Renal cortex interstitium (tissue), 15 donors: ENCODE data around the gene AP4B1. TPM values are rescaled to one million over a fixed set of nuclear protein-coding genes. Genes with fewer than 3 reads are reported as not detected.
A peak's percentile ranks its signal among the peaks of the same experiment; 100 is the strongest.
"Not testable (repeated sequence)": the region's sequence is repeated elsewhere in the genome, so short reads cannot be mapped to it uniquely, and the experiment has no call there.

ENCODE experiments used
- DNase-seq, 11 donors: peaks; one replicate each; pipeline ENCODE4 v3.0.0-alpha.2; 2013; ENCODE audit warnings: low read depth in 9 of 11, low spot score in 4 of 11; ENCODE audit errors: extremely low read depth in 1 of 11
- long read RNA-seq, 16 experiments: transcript quantifications; one replicate each; lab custom pipeline, GENCODE V29; 2026
- polyA plus RNA-seq, 3 donors: library from polyadenylated mRNA; unstranded; fragments of 120-200 nt; gene quantifications; one replicate each; pipeline ENCODE4 v1.2.1, GENCODE V29; 2013; ENCODE audit not compliant: insufficient read length in 3 of 3

AP4B1 gene
- polyA plus RNA-seq = 10 to 100 TPM; 26.7 to 46.2 (median 31.1) TPM
- long read RNA-seq, donor 1, partial matches to known transcripts = 0 of 4 reads
- long read RNA-seq, donor 1, other reads (novel, unspliced or antisense) = 0 of 4 reads
- long read RNA-seq, donor 2, partial matches to known transcripts = 0 of 2 reads
- long read RNA-seq, donor 2, other reads (novel, unspliced or antisense) = 0 of 2 reads
- long read RNA-seq, donor 3, partial matches to known transcripts = 8 of 12 reads
- long read RNA-seq, donor 3, other reads (novel, unspliced or antisense) = 0 of 12 reads
- long read RNA-seq, donor 4, partial matches to known transcripts = 10 of 16 reads
- long read RNA-seq, donor 4, other reads (novel, unspliced or antisense) = 0 of 16 reads
- long read RNA-seq, donor 5 = 0 reads
- long read RNA-seq, donor 6, partial matches to known transcripts = 7 of 8 reads
- long read RNA-seq, donor 6, other reads (novel, unspliced or antisense) = 0 of 8 reads
- long read RNA-seq, donor 7, partial matches to known transcripts = 5 of 5 reads
- long read RNA-seq, donor 7, other reads (novel, unspliced or antisense) = 0 of 5 reads
- long read RNA-seq, donor 8, partial matches to known transcripts = 27 of 30 reads
- long read RNA-seq, donor 8, other reads (novel, unspliced or antisense) = 0 of 30 reads
- long read RNA-seq, donor 9, partial matches to known transcripts = 0 of 2 reads
- long read RNA-seq, donor 9, other reads (novel, unspliced or antisense) = 0 of 2 reads
- long read RNA-seq, donor 10, partial matches to known transcripts = 6 of 11 reads
- long read RNA-seq, donor 10, other reads (novel, unspliced or antisense) = 0 of 11 reads
- long read RNA-seq, donor 11, partial matches to known transcripts = 5 of 6 reads
- long read RNA-seq, donor 11, other reads (novel, unspliced or antisense) = 0 of 6 reads
- long read RNA-seq, donor 12, partial matches to known transcripts = 0 of 1 reads
- long read RNA-seq, donor 12, other reads (novel, unspliced or antisense) = 0 of 1 reads
- long read RNA-seq, donor 13, partial matches to known transcripts = 6 of 12 reads
- long read RNA-seq, donor 13, other reads (novel, unspliced or antisense) = 0 of 12 reads
- long read RNA-seq, donor 14, partial matches to known transcripts = 0 of 3 reads
- long read RNA-seq, donor 14, other reads (novel, unspliced or antisense) = 0 of 3 reads
- long read RNA-seq, donor 15 = 0 reads
- long read RNA-seq, donor 16, partial matches to known transcripts = 35 of 43 reads
- long read RNA-seq, donor 16, other reads (novel, unspliced or antisense) = 0 of 43 reads

DNA sequence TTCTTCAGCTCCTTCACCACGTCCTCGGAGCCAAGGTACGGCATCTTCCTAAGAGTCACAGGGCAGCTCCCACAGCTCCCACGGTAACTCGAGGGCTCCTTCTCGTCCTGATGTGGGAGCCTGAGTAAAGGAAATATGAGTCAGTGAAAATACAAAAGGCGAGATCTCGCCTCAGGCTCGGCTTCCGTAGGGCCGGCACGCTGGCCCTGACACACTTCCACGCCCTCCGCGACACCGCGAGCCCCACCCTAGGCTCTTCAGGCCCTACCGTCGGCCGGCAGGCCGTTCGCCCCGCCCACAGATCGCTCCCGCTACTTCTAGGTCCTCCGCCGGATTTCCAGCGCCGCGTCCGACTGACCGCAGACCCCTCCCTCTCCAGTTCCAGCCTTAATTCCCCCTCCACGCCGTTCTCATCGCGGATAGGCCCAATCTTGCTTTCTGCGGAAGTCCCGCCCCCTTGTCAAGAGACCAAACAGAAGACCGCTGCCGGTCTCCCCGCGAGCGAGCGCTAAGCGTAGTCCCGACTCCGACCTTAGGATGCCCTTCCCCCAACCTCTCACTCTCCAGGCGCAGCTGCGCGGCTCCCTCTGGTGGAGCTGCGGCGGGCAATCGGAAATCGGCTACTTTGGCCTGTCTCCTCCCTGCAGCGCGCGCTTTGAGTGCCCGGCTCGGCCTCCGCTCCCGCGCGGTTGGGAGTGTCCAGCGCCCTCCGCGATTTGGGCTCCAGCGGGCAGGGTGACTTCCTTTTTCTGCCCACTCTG is at the start of gene AP4B1, which contains the start of gene DCLRE1B:
TSS of gene AP4B1 (minus strand) at position 126 of the 761 bp plus-strand sequence. CDS start at position 44, 82 bp downstream.
TSS of gene DCLRE1B (plus strand) at position 653 of the 761 bp plus-strand sequence. CDS start 261 bp downstream, outside the sequence.
- peak; percentile 98 to 100 (median 100) for DNase-seq

DNA sequence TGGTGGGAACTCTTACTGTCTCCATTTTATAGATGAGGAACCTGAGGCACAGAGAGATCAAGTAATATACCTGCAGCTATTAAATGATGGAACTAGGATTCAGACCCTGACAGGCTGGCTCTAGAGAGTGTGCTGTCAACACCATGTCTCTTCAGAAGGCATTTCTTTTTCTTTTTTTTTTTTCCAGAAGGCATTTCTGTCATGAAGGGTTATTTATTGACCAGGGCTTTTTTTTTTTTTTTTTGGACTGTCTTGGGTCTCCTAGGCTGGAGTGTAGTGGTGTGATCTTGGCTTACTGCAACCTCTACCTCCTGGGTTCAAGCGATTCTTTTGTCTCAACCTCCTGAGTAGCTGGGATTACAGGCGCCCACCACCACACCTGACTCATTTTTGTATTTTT is 47.1 kb upstream of the AP4B1 start:
- no peak for DNase-seq

DNA sequence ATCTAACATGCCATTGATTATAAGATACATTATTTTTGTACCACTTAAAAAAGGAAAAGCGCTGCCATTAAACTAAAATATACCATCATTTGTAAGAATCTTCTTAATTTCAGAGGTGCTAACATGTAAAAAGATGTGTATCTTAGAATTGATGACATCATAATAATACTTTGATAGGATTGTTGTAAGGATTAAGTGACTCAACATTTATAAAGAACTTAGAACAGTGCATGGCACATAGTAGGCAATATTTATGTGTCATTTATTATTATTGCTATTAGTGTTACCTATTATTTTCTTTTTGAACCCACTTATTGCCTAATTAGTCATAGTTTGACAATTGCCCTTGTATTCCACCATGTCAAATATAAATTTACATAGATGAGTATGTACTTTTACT is 46.3 kb upstream of the AP4B1 start:
- DNase-seq = no peak

DNA sequence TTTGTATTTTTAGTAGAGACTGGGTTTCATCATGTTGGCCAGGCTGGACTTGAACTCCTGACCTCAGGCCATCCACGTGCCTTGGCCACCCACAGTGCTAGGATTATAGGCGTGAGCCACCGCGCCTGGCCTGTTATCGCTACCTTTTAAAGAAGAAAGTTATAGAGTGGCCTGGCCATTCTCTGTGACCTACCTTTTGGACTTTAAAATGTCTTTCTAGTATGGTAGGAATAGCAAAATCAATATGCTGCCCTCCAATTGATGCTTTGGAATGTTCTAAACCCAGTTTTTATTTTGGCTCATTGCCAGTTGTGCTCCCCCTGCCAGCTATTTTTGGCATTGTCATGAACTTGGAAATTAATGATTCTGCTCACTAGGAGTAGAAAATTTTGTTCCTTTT is 44.4 kb upstream of the AP4B1 start:
- no peak for DNase-seq

DNA sequence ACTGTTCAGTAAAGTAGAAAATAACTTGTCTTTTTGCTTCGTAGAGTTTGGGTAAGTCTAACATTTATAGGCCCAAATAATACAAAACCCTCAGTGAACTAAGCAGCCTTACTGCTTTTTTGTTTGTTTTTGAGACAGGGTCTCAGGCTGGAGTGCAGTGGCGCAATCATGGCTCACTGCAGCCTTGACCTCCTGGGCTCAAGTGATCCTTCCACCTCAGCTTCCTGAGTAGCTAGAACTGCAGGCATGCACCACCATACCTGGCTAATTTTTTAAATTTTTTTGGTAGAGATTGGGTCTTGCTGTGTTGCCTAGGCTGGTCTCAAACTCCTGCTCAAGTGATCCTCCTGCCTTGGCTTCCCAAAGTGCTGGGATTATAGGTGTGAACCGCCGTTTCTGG is 43.6 kb upstream of the AP4B1 start:
- not testable (repeated sequence) for DNase-seq

DNA sequence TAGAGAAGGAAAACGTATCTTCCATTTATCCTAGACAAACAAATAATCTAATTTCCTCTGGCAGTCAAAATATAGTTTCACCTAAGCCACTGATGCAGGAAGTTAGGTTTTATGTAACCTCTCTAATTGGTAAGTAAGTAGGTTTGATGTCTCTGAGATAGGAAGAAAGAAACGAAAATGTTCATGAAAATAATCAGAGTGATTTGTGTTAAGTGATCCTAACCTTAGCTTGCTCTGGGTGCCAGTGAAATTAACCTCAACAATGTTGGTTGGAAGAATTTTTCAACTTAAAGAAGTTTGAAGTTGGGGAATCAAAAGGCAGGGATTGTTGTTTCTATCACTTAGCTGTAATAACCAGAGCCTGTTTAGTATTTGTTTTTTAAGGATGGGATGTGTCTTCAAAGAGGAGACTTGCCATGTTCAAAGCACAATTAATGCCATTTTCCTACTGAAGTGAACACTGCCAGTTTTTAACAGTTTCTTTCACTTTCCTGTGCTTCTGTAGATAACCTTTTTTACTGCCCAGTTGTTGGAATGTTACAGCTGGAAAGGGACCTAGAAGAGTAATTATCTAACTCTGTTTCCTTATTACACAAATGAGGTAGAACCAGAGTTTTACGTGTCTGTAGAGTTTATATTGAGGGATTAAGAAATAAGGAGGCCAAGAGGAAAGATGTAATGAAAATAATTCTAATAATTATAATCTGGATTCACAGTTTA is 42.9 kb upstream of the AP4B1 start:
- DNase-seq = no peak

DNA sequence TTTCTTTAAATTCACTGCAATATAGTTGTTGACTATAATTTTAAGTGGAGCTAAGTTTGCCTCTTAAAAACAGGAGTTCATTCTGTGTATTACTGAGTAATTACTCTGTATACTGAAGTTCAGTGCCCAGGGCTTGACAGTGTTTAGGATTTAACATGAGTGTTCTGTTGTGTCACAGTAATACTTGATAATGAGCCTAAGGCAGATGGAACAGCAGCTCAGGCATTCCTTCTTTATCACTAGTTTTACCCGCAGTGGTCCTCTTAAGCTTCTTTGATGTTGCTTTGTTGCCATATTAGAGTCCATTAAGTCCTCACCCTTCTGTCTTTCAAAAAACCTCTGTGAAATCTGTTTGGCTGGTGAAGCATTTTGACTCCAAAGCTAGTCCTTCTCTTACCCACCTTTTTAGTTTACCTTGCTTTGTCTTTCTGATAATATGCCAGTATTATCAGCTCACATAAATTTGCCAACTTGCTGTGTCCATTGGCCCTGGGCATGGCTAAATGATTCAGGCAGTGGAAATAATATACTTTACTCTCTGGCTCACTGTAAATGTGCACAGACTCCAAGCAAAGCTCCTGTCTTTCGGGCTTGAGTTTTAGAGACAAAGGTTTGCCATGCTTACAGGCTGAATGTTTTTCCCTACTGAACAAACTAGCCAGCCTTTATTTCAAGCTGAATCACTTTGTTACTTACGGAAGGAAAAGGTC is 42.2 kb upstream of the AP4B1 start:
- DNase-seq = no peak

DNA sequence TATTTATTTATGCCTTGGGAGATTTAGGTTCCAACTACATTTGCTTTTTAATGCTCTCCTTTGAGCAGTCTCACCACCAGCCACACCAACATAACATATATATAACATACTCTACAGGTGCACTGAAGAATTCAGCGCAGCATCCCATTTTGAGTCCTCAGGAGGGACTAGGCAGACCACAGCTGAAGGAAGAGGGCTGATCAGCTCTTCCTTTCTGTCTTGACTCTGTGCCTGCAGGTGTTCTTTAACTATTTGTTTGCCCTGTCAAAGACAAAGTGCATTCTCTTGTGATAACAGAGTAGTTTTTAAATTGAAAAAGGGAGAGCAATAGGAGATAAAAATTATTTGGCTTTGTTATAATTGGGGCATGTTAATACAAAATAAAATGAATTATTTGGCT is 41.5 kb upstream of the AP4B1 start:
- DNase-seq = no peak

DNA sequence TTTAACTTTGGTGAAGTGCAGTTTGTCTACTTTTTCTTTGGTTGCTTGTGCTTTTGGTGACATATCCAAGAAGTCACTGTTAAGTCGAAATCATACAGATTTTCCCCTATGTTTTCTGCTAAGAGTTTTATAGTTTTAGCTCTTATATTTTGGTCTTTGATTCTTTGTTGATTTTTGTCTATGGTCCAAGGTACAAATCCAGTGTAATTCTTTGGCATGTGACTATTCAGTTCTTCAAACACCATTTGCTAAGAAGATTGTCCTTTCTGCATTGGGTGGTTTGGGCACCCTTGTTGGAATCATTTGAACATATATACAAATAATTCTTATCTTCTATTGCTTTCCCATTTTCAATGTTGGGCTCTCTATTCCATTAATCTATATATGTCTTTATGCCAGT is 40.7 kb upstream of the AP4B1 start:
- no peak for DNase-seq

DNA sequence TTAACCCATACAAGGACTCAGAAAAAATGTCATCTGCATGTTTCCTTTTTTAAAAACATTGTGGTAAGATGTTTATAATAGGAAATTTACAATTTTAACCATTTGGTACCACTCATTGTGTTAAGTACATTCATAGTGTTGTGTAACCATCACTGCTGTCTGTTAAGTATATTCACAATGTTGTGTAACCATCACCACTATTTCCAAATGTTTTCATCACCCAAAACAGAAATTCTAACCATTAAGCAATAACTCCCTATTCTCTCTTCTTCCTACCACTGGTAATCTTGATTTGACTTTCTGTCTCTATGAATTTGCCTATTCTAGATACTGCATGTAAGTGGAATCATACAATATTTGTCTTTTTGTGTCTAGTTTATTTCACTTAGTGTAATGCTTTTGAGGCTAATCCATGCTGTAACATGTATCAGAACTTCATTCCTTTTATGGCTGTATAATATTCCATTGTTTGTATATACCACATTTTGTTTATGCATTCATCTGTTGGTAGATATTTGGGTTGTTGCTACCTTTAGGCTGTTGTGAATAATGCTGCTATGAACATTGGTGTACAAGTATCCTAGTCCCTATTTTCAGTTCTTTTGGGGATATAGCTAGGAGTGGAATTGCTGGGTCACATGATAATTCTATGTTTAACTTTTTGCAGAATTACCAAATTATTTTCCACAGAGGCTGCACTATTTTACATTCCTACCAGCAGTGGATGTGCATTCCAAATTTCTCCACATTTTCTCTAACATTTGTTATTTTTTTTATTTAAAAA is 38.6 kb upstream of the AP4B1 start:
- DNase-seq = no peak

DNA sequence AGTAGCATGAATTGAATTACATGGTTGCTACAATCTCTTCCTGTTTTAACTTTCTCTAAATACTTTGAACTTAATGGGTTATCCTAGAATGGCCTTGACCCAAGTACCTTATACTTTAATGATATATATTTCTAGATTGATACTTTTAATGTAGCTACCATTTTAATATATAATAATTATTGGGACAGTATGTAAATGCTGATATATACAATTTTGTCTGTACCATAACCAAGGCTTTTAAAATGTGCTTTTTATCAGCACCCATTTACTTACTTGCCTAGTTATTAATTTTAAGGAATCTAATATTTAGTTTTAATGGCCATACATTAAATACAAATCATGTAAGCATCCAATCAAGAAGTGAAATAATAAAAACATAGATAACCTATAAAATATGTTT is 37.9 kb upstream of the AP4B1 start:
- no peak for DNase-seq

DNA sequence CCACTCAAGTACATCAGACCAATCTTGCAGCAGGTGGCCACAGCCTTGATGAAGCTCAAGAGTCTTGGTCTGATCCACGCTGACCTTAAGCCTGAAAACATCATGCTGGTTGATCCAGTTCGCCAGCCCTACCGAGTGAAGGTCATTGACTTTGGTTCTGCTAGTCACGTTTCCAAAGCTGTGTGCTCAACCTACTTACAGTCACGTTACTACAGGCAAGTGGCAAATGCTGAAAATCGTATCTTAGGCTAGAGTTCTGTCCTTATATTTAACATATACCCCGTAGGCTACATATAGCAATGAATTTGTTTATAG is 36.6 kb upstream of the AP4B1 start:
- DNase-seq = no peak

DNA sequence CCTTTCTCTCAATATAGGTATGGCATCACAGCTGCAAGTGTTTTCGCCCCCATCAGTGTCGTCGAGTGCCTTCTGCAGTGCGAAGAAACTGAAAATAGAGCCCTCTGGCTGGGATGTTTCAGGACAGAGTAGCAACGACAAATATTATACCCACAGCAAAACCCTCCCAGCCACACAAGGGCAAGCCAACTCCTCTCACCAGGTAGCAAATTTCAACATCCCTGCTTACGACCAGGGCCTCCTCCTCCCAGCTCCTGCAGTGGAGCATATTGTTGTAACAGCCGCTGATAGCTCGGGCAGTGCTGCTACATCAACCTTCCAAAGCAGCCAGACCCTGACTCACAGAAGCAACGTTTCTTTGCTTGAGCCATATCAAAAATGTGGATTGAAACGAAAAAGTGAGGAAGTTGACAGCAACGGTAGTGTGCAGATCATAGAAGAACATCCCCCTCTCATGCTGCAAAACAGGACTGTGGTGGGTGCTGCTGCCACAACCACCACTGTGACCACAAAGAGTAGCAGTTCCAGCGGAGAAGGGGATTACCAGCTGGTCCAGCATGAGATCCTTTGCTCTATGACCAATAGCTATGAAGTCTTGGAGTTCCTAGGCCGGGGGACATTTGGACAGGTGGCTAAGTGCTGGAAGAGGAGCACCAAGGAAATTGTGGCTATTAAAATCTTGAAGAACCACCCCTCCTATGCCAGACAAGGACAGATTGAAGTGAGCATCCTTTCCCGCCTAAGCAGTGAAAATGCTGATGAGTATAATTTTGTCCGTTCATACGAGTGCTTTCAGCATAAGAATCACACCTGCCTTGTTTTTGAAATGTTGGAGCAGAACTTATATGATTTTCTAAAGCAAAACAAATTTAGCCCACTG is 36.0 kb upstream of the AP4B1 start:
- DNase-seq = no peak

DNA sequence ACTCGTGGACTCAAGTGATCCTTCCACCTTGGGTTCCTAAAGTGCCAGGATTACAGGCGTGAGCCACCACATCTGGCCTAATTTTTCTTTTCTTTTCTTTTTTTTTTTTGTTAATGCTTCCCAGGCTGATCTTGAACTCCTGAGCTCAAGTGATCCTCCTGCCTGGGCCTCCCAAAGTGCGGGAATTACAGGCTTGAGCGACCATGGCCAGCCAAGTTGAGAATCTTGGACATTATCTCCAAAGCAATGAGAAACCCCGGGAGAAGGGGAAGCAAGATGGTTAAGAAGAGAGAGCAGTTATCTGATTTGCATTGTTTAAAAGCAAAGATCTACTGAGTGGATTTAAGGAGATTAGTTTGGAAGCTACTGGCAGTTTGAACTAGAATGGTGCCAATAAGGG is 33.6 kb upstream of the AP4B1 start:
- DNase-seq = no peak

DNA sequence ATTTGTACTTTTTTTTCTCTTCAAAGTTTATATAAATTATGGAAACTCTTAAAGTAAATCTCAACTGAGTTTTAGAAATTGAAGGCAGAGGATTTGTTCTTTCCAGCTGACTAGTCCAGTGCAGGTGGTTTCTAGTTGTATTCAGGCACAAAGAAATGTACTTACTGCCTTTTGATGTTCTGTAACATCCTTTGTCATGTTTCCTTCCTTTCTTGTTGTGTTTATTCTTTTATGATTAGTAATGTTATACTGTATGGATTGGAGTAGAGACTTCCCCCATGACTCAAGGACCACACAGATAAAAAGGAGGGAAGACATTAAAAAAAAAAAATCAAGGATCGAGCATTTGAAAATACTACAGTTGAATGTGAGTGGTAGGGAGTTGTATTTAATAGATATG is 32.5 kb upstream of the AP4B1 start:
- DNase-seq = no peak

DNA sequence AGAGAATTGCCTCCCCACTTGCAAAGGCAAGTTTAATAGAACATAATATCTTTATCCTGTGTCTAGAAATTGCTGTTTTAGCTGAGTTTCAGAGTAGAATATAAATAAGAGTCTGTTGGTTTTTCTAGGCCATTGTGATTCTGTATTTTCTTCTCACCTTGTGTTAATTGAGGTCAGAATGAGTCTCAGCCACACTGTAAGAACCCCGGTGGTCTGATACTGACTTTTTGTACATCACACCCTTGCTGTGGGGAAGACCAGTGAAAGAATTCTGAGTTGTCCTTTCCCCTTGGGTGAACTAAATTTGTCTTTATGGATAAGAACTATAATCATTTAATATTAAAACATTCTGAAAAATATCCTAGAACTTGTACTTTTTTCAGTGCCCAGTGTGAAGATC is 31.4 kb upstream of the AP4B1 start:
- DNase-seq = no peak
